ENCODE measurements around the gene WDR45B. TPM values are rescaled to one million over a fixed set of nuclear protein-coding genes. Genes with fewer than 3 reads are reported as not detected.

Gene WDR45B
- total RNA-seq, 2 experiments from 2014 or later, result 61.7 to 81.9 TPM

- Histone ChIP-seq H2AFZ (ENCODE audit: low read length) (no peak overlapping the region), H3K9me2 (ENCODE audit: insufficient read depth, low read length) (no peaks in the 10 kb centered on the region), H3K27ac (ENCODE audit: low read depth, low read length, poor library complexity, severe bottlenecking) (no peak overlapping the region), H3K4me1 (ENCODE audit: insufficient read depth, low read length, poor library complexity, severe bottlenecking) (no peaks in the 10 kb centered on the region), H4K20me1 (ENCODE audit: insufficient read depth, low read length) (no peaks in the 10 kb centered on the region), H3K4me2 (ENCODE audit: low read length) (no peak overlapping the region), H3K9me3 (ENCODE audit: low read length) (no peaks in the 10 kb centered on the region), H3K36me3 (ENCODE audit: insufficient read depth, low read length) (peaks cover 89% of the 10 kb centered on the region), H3K4me3 (ENCODE audit: low read depth, low read length, poor library complexity, severe bottlenecking) (no peak overlapping the region), H3K79me2 (ENCODE audit: insufficient read depth, low read depth, low read length) (no peaks in the 10 kb centered on the region)
- intact Hi-C loops (cut with micrococcal nuclease; ENCODE audit: unreplicated experiment), result no loop called here
- no peak for TF ChIP-seq EZH2phosphoT487 (IDR thresholded peaks at IDR 0.05; ENCODE audit: borderline replicate concordance, low read depth, low read length)
- TF ChIP-seq, protein P1, sequence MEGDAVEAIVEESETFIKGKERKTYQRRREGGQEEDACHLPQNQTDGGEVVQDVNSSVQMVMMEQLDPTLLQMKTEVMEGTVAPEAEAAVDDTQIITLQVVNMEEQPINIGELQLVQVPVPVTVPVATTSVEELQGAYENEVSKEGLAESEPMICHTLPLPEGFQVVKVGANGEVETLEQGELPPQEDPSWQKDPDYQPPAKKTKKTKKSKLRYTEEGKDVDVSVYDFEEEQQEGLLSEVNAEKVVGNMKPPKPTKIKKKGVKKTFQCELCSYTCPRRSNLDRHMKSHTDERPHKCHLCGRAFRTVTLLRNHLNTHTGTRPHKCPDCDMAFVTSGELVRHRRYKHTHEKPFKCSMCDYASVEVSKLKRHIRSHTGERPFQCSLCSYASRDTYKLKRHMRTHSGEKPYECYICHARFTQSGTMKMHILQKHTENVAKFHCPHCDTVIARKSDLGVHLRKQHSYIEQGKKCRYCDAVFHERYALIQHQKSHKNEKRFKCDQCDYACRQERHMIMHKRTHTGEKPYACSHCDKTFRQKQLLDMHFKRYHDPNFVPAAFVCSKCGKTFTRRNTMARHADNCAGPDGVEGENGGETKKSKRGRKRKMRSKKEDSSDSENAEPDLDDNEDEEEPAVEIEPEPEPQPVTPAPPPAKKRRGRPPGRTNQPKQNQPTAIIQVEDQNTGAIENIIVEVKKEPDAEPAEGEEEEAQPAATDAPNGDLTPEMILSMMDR (conservative IDR thresholded peaks at IDR 0.05; ENCODE audit: low read length), result no peak
- no peak for DNase-seq (ENCODE audit: low spot score)
- BruUV-seq (replicated peaks), result no TSS peak
- CTCF ChIA-PET (ENCODE audit: unreplicated experiment), result no interaction called here
- POLR2A ChIA-PET, result no interaction called here
Measured at GRCh38 chr17:82614095-82614631, 34.1 kb downstream of the WDR45B start.

GRCh38 chr17:82613283-82614094 lies 34.8 kb downstream of the WDR45B start:
- no peak overlapping the region for H3K4me3 ChIP-seq (ENCODE audit: low read depth, low read length, poor library complexity, severe bottlenecking)
- TF ChIP-seq EZH2phosphoT487 (IDR thresholded peaks at IDR 0.05; ENCODE audit: borderline replicate concordance, low read depth, low read length), result no peak
- TF ChIP-seq, protein P1 (conservative IDR thresholded peaks at IDR 0.05; ENCODE audit: low read length), result no peak
- H3K9me2 ChIP-seq (ENCODE audit: insufficient read depth, low read length), result no peaks in the 10 kb centered on the region
- no peak overlapping the region for H3K27ac ChIP-seq (ENCODE audit: low read depth, low read length, poor library complexity, severe bottlenecking)
- no peaks in the 10 kb centered on the region for H4K20me1 ChIP-seq (ENCODE audit: insufficient read depth, low read length)
- intact Hi-C loops (cut with micrococcal nuclease; ENCODE audit: unreplicated experiment), result no loop called here
- H2AFZ ChIP-seq (ENCODE audit: low read length), result no peak overlapping the region
- CTCF ChIA-PET (ENCODE audit: unreplicated experiment), result no interaction called here
- H3K4me2 ChIP-seq (ENCODE audit: low read length), result no peak overlapping the region
- H3K36me3 ChIP-seq (ENCODE audit: insufficient read depth, low read length), result peaks cover 88% of the 10 kb centered on the region
- no peaks in the 10 kb centered on the region for H3K9me3 ChIP-seq (ENCODE audit: low read length)
- H3K4me1 ChIP-seq (ENCODE audit: insufficient read depth, low read length, poor library complexity, severe bottlenecking), result no peaks in the 10 kb centered on the region
- no peaks in the 10 kb centered on the region for H3K79me2 ChIP-seq (ENCODE audit: insufficient read depth, low read depth, low read length)
- no TSS peak for BruUV-seq (replicated peaks)
- POLR2A ChIA-PET, result no interaction called here
- no peak for DNase-seq (ENCODE audit: low spot score)
